IPS-18a (cell line): ENCODE results near the gene APOOL.

Experiments used
- H3K27ac ChIP-seq: one replicate; pipeline ENCODE4 v1.5.1; 2013; ENCODE audit warnings: low read length
- H3K27me3 ChIP-seq: one replicate; pipeline ENCODE4 v1.6.1; 2013; ENCODE audit warnings: mild to moderate bottlenecking, low read length; ENCODE audit not compliant: control insufficient read depth, insufficient read depth
- H3K36me3 ChIP-seq: one replicate; pipeline ENCODE4 v1.6.1; 2013; ENCODE audit warnings: low read depth, low read length; ENCODE audit not compliant: control insufficient read depth
- H3K4me1 ChIP-seq: one replicate; pipeline ENCODE4 v1.6.1; 2013; ENCODE audit warnings: low read depth, low read length; ENCODE audit not compliant: control insufficient read depth
- H3K4me3 ChIP-seq: one replicate; pipeline ENCODE4 v1.5.1; 2013; ENCODE audit warnings: low read length
- H3K9ac ChIP-seq: one replicate; pipeline ENCODE4 v1.6.1; 2013; ENCODE audit warnings: mild to moderate bottlenecking, low read length, moderate library complexity
- H3K9me3 ChIP-seq: one replicate; pipeline ENCODE4 v1.6.1; 2013; ENCODE audit warnings: low read depth, low read length; ENCODE audit not compliant: control insufficient read depth

APOOL gene

DNA sequence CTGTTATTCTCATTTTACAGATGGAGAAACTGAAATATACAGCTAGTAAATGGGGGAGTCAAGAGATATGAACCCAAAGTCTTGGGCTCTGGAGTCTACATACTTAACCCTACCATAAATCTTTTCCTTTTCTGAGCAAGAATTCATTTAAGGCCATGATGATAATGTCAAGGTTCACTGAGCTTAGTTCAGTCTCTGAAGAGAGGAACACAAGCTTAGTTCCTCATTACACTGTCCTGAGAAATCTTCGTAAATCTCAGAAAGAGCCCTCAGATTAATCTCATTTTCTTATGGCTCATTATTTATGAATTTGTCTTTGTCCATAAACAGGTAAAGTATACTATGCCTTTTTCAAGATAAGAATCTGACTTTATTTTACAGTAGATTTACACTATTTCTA is 135.7 kb downstream of the APOOL start:
- Histone ChIP-seq H3K27ac (no peak overlapping the region), H3K9ac (no peak overlapping the region), H3K36me3 (no peaks in the 10 kb centered on the region), H3K27me3 (no peaks in the 10 kb centered on the region), H3K4me1 (no peaks in the 10 kb centered on the region), H3K9me3 (peaks cover 18% of the 10 kb centered on the region), H3K4me3 (no peak overlapping the region)

DNA sequence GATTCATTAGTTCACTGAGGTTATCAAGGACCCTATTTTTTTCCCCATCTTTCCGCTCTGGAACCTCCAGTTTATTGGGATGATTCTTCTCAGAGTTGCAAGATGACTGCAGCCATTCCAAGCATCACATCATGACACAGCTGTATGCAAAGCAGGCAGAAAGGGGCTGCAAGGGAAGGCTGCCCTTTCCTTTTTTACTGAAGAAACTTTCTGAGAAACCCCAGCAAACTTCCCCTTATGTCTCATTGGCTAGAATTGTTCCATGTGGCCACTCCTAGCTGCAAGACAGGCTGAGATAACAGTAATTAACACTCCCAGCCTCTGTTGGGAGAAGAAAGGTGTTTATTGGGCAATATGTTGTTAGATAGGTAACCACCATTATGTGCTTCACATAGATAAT is 137.3 kb downstream of the APOOL start:
- no peaks in the 10 kb centered on the region for H3K27me3 ChIP-seq
- no peak overlapping the region for H3K9ac ChIP-seq
- H3K4me1 ChIP-seq, result no peaks in the 10 kb centered on the region
- no peak overlapping the region for H3K4me3 ChIP-seq
- peaks cover 4% of the 10 kb centered on the region for H3K9me3 ChIP-seq
- H3K27ac ChIP-seq, result no peak overlapping the region
- no peaks in the 10 kb centered on the region for H3K36me3 ChIP-seq
